Measurements from ENCODE around the gene RNF213. TPM values are rescaled to one million over a fixed set of nuclear protein-coding genes. Genes with fewer than 3 reads are reported as not detected.

RNF213 gene
- total RNA-seq, 1 donor from 2014 or later = 47.3 TPM

- no peaks in the 10 kb centered on the region for H3K27me3 Mint-ChIP-seq
- peaks cover 13% of the 10 kb centered on the region for H3K36me3 Mint-ChIP-seq
- TF ChIP-seq CTCF (conservative IDR thresholded peaks at IDR 0.05) = no peak
- H3K27ac Mint-ChIP-seq = no peak overlapping the region
- no peak for DNase-seq (ENCODE audit: extremely low spot score, unreplicated experiment)
- H3K4me1 Mint-ChIP-seq (ENCODE audit: unreplicated experiment) = peaks cover 12% of the 10 kb centered on the region
- H3K9me3 Mint-ChIP-seq = no peaks in the 10 kb centered on the region
- H3K4me3 Mint-ChIP-seq = no peak overlapping the region
Observed at GRCh38 chr17:80421381-80422090, 160.9 kb downstream of the RNF213 start.

- Mint-ChIP-seq H3K4me1 (ENCODE audit: unreplicated experiment) (peaks cover 8% of the 10 kb centered on the region), H3K9me3 (no peaks in the 10 kb centered on the region), H3K27me3 (no peaks in the 10 kb centered on the region), H3K27ac (no peak overlapping the region), H3K36me3 (peaks cover 13% of the 10 kb centered on the region), H3K4me3 (no peak overlapping the region)
- TF ChIP-seq CTCF (conservative IDR thresholded peaks at IDR 0.05) = no peak
- DNase-seq (ENCODE audit: extremely low spot score, unreplicated experiment) = no peak
Observed at GRCh38 chr17:80422276-80422675, 161.6 kb downstream of the RNF213 start.

GRCh38 chr17:80422981-80423380, 162.3 kb downstream of the RNF213 start:
- Mint-ChIP-seq H3K36me3 (peaks cover 10% of the 10 kb centered on the region), H3K4me1 (ENCODE audit: unreplicated experiment) (peaks cover under 1% of the 10 kb centered on the region), H3K4me3 (no peak overlapping the region), H3K27ac (no peak overlapping the region), H3K9me3 (no peaks in the 10 kb centered on the region), H3K27me3 (no peaks in the 10 kb centered on the region)
- no peak for DNase-seq (ENCODE audit: extremely low spot score, unreplicated experiment)
- no peak for TF ChIP-seq CTCF (conservative IDR thresholded peaks at IDR 0.05)

DNA sequence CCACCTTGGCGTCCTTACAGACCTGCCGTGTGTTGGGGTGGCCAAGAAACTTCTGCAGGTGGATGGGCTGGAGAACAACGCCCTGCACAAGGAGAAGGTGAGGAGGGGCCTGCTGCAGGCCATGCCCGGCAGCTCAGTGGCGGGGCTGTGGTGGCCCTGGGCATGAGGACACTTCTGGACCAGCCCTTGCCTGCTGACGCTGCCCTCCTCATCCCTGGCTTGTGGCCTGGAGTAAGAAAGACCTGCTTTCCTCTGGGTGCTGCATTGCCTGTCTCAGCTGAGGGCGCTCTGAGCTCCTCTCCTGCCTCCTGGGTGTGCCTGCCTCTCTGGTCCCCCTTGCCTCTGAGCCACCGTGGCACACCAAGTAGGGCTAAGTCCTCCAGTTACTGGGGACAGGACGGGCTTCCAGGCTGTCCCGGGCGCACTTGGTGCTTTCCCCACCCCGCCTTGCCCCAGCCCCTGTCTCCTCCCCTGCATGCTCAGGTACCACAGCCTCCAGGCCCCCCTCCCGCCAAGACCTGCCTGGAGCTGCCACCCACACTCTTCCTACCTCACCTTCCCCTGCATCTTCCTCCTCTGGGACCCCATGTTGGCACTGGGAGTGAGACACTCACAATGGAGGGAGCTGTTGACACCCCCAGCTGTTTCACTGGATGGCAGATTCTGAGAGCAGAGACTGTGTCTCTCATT, 163.0 kb downstream of the RNF213 start:
- peaks cover 5% of the 10 kb centered on the region for H3K36me3 Mint-ChIP-seq
- H3K4me1 Mint-ChIP-seq (ENCODE audit: unreplicated experiment) = no peaks in the 10 kb centered on the region
- H3K27me3 Mint-ChIP-seq = no peaks in the 10 kb centered on the region
- no peak for TF ChIP-seq CTCF (conservative IDR thresholded peaks at IDR 0.05)
- H3K27ac Mint-ChIP-seq = no peak overlapping the region
- H3K9me3 Mint-ChIP-seq = no peaks in the 10 kb centered on the region
- no peak for DNase-seq (ENCODE audit: extremely low spot score, unreplicated experiment)
- no peak overlapping the region for H3K4me3 Mint-ChIP-seq

DNA sequence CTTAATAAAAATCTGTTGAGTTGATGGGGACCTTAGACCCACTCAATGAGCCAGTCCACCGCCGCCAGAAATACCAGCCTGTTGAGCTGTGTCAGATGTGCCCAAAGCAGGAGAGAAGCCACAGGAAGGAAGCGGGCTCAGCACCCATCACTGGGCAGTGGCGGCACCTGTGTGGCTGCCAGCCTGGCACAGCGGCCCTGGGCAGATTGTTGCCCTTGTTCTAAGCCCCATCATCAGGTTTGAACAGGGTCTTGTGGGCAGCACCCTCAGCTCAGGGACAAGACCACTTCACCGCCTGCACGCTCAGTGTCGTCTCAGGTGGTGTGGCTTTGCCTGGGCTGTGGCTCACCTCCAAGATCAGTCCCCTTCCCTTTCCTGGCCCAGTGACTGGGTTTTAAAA, 163.6 kb downstream of the RNF213 start:
- no peaks in the 10 kb centered on the region for H3K27me3 Mint-ChIP-seq
- H3K27ac Mint-ChIP-seq = no peak overlapping the region
- no peak for TF ChIP-seq CTCF (conservative IDR thresholded peaks at IDR 0.05)

More for the DNA sequence above, 163.6 kb downstream of the RNF213 start:
- DNase-seq (ENCODE audit: extremely low spot score, unreplicated experiment) = no peak
- Mint-ChIP-seq H3K9me3 (no peaks in the 10 kb centered on the region), H3K4me3 (no peak overlapping the region), H3K4me1 (ENCODE audit: unreplicated experiment) (no peaks in the 10 kb centered on the region), H3K36me3 (peaks cover 5% of the 10 kb centered on the region)

Data from type B pancreatic cell (in vitro differentiated cells).